Measurements from ENCODE around the gene PGD. TPM values are rescaled to one million over a fixed set of nuclear protein-coding genes. Genes with fewer than 3 reads are reported as not detected.

The PGD gene
- total and polyA plus RNA-seq, 2 experiments from 2014 or later: 174 to 305 TPM

DNA sequence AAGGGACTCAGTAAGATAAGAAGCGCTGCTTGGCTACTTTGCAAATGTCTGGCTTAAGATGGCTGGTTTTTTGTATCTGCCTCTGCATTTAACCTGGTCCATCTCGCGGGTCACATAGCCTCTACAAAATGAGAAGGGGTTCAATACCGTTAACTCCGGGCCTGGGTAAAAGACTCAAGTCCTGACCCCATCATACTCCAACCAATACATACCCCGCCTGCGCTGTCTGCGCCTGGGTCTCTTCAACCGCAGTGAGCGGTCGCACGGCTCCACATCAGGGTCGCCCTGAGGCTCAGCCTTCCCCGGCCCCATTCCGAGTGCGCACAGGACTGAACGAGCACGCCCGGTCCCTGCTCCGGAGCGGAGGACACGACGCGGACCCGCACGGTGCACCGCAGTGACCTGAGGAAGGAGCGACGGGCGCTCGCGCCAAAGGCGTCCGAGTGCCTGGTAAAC, 558 bp upstream of the PGD start:
- Mint-ChIP-seq H3K27ac (0 out of 2 replicates have a peak overlapping the region, but pooled peaks have one; percentile 60), H3K27me3 (ENCODE audit: insufficient read depth, low read depth, poor library complexity) (peaks cover 1% of the 10 kb centered on the region), H3K4me3 (peak overlapping the region; percentile 96), H3K36me3 (ENCODE audit: low read depth) (peaks cover 48% of the 10 kb centered on the region), H3K9me3 (peaks cover 7% of the 10 kb centered on the region), H3K4me1 (peaks cover 13% of the 10 kb centered on the region)
- peak overlapping the region; percentile 33; the same call in 1 of the 2 replicates for H3K27ac ChIP-seq (ENCODE audit: low read depth)
- peaks cover 23% of the 10 kb centered on the region for H3K36me3 ChIP-seq (ENCODE audit: insufficient read depth)
- DNase-seq (ENCODE audit: low spot score) (no peak), ATAC-seq (peak; percentile 68)
- H3K4me1 ChIP-seq (ENCODE audit: insufficient read depth): peaks cover 12% of the 10 kb centered on the region
- H3K79me2 ChIP-seq (replicated peaks; ENCODE audit: insufficient read depth): peaks cover 34% of the 10 kb centered on the region
- no peaks in the 10 kb centered on the region for H3K27me3 ChIP-seq (ENCODE audit: insufficient read depth)
- peaks cover 16% of the 10 kb centered on the region for H3F3A ChIP-seq (replicated peaks; ENCODE audit: low read depth)
- H3K4me2 ChIP-seq: peak overlapping the region; percentile 99
- H2AFZ ChIP-seq: peak overlapping the region; percentile 88
- H3K9me2 ChIP-seq (ENCODE audit: insufficient read depth): no peaks in the 10 kb centered on the region
- H3K4me3 ChIP-seq: peak overlapping the region; percentile 98
- peaks cover 28% of the 10 kb centered on the region for H4K20me1 ChIP-seq (replicated peaks; ENCODE audit: insufficient read depth)
- TF ChIP-seq EZH2phosphoT487 (IDR thresholded peaks at IDR 0.05; ENCODE audit: unreplicated experiment) (no peak), JUNB (IDR thresholded peaks at IDR 0.05; ENCODE audit: unreplicated experiment) (no peak), EZH2 (IDR thresholded peaks at IDR 0.05; ENCODE audit: low read depth, unreplicated experiment) (no peak), STAT1 (IDR thresholded peaks at IDR 0.05; ENCODE audit: unreplicated experiment) (no peak), ZNF114 (CRISPR knock-in tag; IDR thresholded peaks at IDR 0.05) (no peak), ZNF331 (CRISPR knock-in tag; IDR thresholded peaks at IDR 0.05; ENCODE audit: low read depth) (no peak), NANOG (IDR thresholded peaks at IDR 0.05; ENCODE audit: borderline replicate concordance) (no peak), POLR2AphosphoS5 (IDR thresholded peaks at IDR 0.05; ENCODE audit: low read depth) (no peak), CREB1 (CRISPR knock-in tag; IDR thresholded peaks at IDR 0.05; ENCODE audit: low read depth) (no peak)
- TF ChIP-seq, protein P1, sequence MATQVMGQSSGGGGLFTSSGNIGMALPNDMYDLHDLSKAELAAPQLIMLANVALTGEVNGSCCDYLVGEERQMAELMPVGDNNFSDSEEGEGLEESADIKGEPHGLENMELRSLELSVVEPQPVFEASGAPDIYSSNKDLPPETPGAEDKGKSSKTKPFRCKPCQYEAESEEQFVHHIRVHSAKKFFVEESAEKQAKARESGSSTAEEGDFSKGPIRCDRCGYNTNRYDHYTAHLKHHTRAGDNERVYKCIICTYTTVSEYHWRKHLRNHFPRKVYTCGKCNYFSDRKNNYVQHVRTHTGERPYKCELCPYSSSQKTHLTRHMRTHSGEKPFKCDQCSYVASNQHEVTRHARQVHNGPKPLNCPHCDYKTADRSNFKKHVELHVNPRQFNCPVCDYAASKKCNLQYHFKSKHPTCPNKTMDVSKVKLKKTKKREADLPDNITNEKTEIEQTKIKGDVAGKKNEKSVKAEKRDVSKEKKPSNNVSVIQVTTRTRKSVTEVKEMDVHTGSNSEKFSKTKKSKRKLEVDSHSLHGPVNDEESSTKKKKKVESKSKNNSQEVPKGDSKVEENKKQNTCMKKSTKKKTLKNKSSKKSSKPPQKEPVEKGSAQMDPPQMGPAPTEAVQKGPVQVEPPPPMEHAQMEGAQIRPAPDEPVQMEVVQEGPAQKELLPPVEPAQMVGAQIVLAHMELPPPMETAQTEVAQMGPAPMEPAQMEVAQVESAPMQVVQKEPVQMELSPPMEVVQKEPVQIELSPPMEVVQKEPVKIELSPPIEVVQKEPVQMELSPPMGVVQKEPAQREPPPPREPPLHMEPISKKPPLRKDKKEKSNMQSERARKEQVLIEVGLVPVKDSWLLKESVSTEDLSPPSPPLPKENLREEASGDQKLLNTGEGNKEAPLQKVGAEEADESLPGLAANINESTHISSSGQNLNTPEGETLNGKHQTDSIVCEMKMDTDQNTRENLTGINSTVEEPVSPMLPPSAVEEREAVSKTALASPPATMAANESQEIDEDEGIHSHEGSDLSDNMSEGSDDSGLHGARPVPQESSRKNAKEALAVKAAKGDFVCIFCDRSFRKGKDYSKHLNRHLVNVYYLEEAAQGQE (IDR thresholded peaks at IDR 0.05; ENCODE audit: unreplicated experiment): no peak
- TF ChIP-seq, protein P2, sequence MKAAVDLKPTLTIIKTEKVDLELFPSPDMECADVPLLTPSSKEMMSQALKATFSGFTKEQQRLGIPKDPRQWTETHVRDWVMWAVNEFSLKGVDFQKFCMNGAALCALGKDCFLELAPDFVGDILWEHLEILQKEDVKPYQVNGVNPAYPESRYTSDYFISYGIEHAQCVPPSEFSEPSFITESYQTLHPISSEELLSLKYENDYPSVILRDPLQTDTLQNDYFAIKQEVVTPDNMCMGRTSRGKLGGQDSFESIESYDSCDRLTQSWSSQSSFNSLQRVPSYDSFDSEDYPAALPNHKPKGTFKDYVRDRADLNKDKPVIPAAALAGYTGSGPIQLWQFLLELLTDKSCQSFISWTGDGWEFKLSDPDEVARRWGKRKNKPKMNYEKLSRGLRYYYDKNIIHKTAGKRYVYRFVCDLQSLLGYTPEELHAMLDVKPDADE (IDR thresholded peaks at IDR 0.05): no peak

DNA sequence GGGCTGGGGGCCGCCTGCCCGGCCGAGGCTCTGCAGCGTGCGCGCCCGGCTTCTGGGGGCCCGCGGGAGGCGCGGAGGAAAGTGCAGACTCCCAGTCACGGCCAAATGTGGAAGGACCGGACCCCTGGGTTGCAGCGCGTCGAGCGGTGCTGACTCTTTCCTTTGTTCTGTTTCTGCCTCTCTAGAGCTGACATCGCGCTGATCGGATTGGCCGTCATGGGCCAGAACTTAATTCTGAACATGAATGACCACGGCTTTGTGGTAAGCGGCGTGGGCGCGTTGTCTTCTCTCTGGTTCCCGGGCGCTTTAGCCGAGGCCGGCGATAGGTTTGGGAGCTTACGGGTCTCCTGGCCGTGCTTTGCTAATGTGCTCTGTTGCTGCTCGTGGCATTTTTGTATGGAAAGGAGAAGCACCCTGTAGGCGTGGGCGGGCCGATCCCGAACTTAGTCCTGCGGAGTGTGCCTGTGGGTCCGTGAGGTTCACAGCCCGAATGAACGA, 629 bp downstream of the PGD start:
- H3K27me3 ChIP-seq (ENCODE audit: insufficient read depth): no peaks in the 10 kb centered on the region
- peaks cover 53% of the 10 kb centered on the region for H3K36me3 Mint-ChIP-seq (ENCODE audit: low read depth)
- peak overlapping the region; percentile 99 for H3K4me2 ChIP-seq
- H3K4me3 Mint-ChIP-seq: peak overlapping the region; percentile 96
- DNase-seq (ENCODE audit: low spot score) (no peak), ATAC-seq (no peak)
- H4K20me1 ChIP-seq (replicated peaks; ENCODE audit: insufficient read depth): peaks cover 39% of the 10 kb centered on the region
- no peaks in the 10 kb centered on the region for H3K9me2 ChIP-seq (ENCODE audit: insufficient read depth)
- peaks cover 1% of the 10 kb centered on the region for H3K27me3 Mint-ChIP-seq (ENCODE audit: insufficient read depth, low read depth, poor library complexity)
- peaks cover 20% of the 10 kb centered on the region for H3F3A ChIP-seq (replicated peaks; ENCODE audit: low read depth)
- peak overlapping the region; percentile 78; the same call in 1 of the 2 replicates for H2AFZ ChIP-seq
- H3K4me3 ChIP-seq: peak overlapping the region; percentile 98
- peaks cover 40% of the 10 kb centered on the region for H3K79me2 ChIP-seq (replicated peaks; ENCODE audit: insufficient read depth)
- H3K27ac Mint-ChIP-seq: peak overlapping the region; percentile 87
- peaks cover 13% of the 10 kb centered on the region for H3K4me1 Mint-ChIP-seq
- H3K27ac ChIP-seq (ENCODE audit: low read depth): peak overlapping the region; percentile 91
- H3K36me3 ChIP-seq (ENCODE audit: insufficient read depth): peaks cover 35% of the 10 kb centered on the region
- no peaks in the 10 kb centered on the region; the same call in 2 of the 3 replicates for H3K9me3 Mint-ChIP-seq
- peaks cover 12% of the 10 kb centered on the region for H3K4me1 ChIP-seq (ENCODE audit: insufficient read depth)
- TF ChIP-seq EZH2 (IDR thresholded peaks at IDR 0.05; ENCODE audit: low read depth, unreplicated experiment): no peak
- no peak for TF ChIP-seq NANOG (IDR thresholded peaks at IDR 0.05; ENCODE audit: borderline replicate concordance)
- TF ChIP-seq, protein P2 (IDR thresholded peaks at IDR 0.05): no peak
- no peak for TF ChIP-seq ZNF331 (CRISPR knock-in tag; IDR thresholded peaks at IDR 0.05; ENCODE audit: low read depth)
- TF ChIP-seq STAT1 (IDR thresholded peaks at IDR 0.05; ENCODE audit: unreplicated experiment): no peak
- TF ChIP-seq JUNB (IDR thresholded peaks at IDR 0.05; ENCODE audit: unreplicated experiment): no peak
- TF ChIP-seq, protein P1 (IDR thresholded peaks at IDR 0.05; ENCODE audit: unreplicated experiment): no peak

Data from GM23338 (cell line).